ENCODE results near the gene ENAM.

- TF ChIP-seq, protein P1, sequence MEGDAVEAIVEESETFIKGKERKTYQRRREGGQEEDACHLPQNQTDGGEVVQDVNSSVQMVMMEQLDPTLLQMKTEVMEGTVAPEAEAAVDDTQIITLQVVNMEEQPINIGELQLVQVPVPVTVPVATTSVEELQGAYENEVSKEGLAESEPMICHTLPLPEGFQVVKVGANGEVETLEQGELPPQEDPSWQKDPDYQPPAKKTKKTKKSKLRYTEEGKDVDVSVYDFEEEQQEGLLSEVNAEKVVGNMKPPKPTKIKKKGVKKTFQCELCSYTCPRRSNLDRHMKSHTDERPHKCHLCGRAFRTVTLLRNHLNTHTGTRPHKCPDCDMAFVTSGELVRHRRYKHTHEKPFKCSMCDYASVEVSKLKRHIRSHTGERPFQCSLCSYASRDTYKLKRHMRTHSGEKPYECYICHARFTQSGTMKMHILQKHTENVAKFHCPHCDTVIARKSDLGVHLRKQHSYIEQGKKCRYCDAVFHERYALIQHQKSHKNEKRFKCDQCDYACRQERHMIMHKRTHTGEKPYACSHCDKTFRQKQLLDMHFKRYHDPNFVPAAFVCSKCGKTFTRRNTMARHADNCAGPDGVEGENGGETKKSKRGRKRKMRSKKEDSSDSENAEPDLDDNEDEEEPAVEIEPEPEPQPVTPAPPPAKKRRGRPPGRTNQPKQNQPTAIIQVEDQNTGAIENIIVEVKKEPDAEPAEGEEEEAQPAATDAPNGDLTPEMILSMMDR (conservative IDR thresholded peaks at IDR 0.05; ENCODE audit: low read depth in 2 of 2): no peak
- TF ChIP-seq EZH2 (IDR thresholded peaks at IDR 0.05; ENCODE audit: low read depth, unreplicated experiment) (no peak), STAT1 (IDR thresholded peaks at IDR 0.05; ENCODE audit: unreplicated experiment) (no peak), POLR2AphosphoS5 (IDR thresholded peaks at IDR 0.05; ENCODE audit: low read depth) (no peak), EZH2phosphoT487 (IDR thresholded peaks at IDR 0.05; ENCODE audit: unreplicated experiment) (no peak)
Observed at GRCh38 chr4:70589785-70590184, 38.8 kb upstream of the ENAM start.
